Measurements from ENCODE around the gene GPAT3.

The GPAT3 gene

DNA sequence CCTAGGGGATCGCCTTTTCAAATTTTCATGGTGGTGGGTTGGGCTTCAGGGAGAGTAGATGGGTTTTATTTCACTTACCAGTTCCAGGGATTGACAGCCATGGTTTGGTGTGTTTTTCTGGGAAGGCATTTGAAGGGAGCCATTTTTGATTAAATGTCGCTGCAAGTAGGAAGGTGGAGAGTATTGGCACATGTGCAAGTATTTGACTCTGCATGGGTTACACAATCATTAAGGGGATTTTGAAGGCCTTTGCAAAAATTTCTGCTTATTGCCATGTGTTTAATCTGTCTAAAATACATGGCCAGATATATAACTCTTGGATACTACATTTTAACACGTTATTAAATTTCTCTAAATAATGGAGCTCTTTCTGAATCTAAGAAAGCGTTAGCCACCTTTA, 55.1 kb downstream of the GPAT3 start:
- Histone ChIP-seq H3K4me1 (ENCODE audit: control insufficient read depth, insufficient read depth, low read length, poor library complexity, severe bottlenecking) (no peaks in the 10 kb centered on the region), H3K4me3 (ENCODE audit: insufficient read depth, low read depth, low read length, poor library complexity, severe bottlenecking) (no peak overlapping the region), H3K27me3 (replicated peaks; ENCODE audit: control insufficient read depth, insufficient read depth, low read length, poor library complexity, severe bottlenecking) (no peaks in the 10 kb centered on the region), H3K36me3 (ENCODE audit: control insufficient read depth, insufficient read depth, low read length) (no peaks in the 10 kb centered on the region), H3K9me3 (ENCODE audit: control insufficient read depth, low read length) (no peaks in the 10 kb centered on the region), H3K27ac (ENCODE audit: insufficient read depth, low read length, poor library complexity, severe bottlenecking) (no peak overlapping the region)
- DNase-seq = no peak

DNA sequence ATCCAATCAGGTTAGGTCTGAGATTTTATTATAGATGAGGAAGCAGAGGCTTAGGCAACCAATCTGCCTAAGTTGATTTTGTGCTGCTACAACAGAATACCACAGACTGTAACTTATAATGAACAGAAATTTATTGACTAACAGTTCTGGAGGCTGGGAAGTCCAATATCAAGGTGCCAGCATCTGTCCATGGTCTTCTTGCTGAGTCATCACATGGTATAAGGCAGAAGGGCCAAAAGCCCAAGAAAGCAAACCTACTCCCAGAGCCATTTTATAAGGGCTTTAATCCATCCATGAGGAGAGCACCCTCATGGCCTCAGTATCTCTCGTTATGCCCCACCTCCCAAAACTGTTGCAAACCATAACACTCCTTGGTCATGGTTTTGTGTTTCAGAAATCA, 55.8 kb downstream of the GPAT3 start:
- Histone ChIP-seq H3K4me1 (ENCODE audit: control insufficient read depth, insufficient read depth, low read length, poor library complexity, severe bottlenecking) (no peaks in the 10 kb centered on the region), H3K4me3 (ENCODE audit: insufficient read depth, low read depth, low read length, poor library complexity, severe bottlenecking) (no peak overlapping the region), H3K27ac (ENCODE audit: insufficient read depth, low read length, poor library complexity, severe bottlenecking) (no peak overlapping the region), H3K27me3 (replicated peaks; ENCODE audit: control insufficient read depth, insufficient read depth, low read length, poor library complexity, severe bottlenecking) (no peaks in the 10 kb centered on the region), H3K9me3 (ENCODE audit: control insufficient read depth, low read length) (no peaks in the 10 kb centered on the region), H3K36me3 (ENCODE audit: control insufficient read depth, insufficient read depth, low read length) (no peaks in the 10 kb centered on the region)
- no peak for DNase-seq

DNA sequence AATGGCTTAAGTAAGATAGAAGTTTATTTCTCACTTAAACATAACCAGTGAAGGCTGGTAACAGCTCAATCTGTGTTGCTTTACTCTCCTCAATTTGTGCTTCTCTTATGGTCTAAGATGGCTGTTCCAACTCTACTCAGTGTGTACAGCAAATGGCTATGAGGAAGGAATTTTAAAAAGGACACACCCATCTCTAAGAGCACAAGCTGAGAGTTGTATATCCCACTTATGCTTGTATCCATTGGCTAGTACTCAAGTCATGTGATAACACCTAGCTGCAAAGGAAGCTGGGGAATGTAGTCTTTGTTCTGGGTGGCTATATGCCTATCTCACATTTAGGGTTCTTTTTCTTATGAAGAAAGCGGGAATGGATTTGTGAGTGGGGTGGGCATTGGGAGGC, 63.3 kb downstream of the GPAT3 start:
- no peak for DNase-seq
- Histone ChIP-seq H3K4me1 (ENCODE audit: control insufficient read depth, insufficient read depth, low read length, poor library complexity, severe bottlenecking) (no peaks in the 10 kb centered on the region), H3K27ac (ENCODE audit: insufficient read depth, low read length, poor library complexity, severe bottlenecking) (no peak overlapping the region), H3K9me3 (ENCODE audit: control insufficient read depth, low read length) (no peaks in the 10 kb centered on the region), H3K27me3 (replicated peaks; ENCODE audit: control insufficient read depth, insufficient read depth, low read length, poor library complexity, severe bottlenecking) (no peaks in the 10 kb centered on the region), H3K36me3 (ENCODE audit: control insufficient read depth, insufficient read depth, low read length) (no peaks in the 10 kb centered on the region), H3K4me3 (ENCODE audit: insufficient read depth, low read depth, low read length, poor library complexity, severe bottlenecking) (no peak overlapping the region)

DNA sequence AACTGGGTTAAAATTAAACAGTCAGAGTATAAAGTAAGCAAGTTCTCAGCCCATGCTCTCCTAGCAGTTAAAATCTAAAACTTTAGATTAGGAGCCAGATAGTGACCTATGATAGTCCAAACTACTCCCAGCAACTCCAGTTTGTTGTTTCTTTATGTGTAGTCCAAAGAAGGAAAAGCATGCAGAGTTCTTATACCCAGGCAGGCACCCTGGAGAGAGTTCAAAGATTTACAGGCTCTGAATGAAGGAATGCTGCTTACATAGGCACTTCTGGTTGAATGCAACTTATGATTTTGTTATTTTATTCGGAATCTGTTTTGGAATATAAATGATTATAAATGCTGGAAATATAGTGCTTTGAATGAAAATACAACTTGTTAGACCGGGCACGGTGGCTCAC, 67.2 kb downstream of the GPAT3 start:
- H3K27ac ChIP-seq (ENCODE audit: insufficient read depth, low read length, poor library complexity, severe bottlenecking) = no peak overlapping the region
- no peaks in the 10 kb centered on the region for H3K9me3 ChIP-seq (ENCODE audit: control insufficient read depth, low read length)
- H3K27me3 ChIP-seq (replicated peaks; ENCODE audit: control insufficient read depth, insufficient read depth, low read length, poor library complexity, severe bottlenecking) = no peaks in the 10 kb centered on the region
- H3K4me3 ChIP-seq (ENCODE audit: insufficient read depth, low read depth, low read length, poor library complexity, severe bottlenecking) = no peak overlapping the region
- no peaks in the 10 kb centered on the region for H3K4me1 ChIP-seq (ENCODE audit: control insufficient read depth, insufficient read depth, low read length, poor library complexity, severe bottlenecking)
- no peak for DNase-seq
- H3K36me3 ChIP-seq (ENCODE audit: control insufficient read depth, insufficient read depth, low read length) = no peaks in the 10 kb centered on the region

DNA sequence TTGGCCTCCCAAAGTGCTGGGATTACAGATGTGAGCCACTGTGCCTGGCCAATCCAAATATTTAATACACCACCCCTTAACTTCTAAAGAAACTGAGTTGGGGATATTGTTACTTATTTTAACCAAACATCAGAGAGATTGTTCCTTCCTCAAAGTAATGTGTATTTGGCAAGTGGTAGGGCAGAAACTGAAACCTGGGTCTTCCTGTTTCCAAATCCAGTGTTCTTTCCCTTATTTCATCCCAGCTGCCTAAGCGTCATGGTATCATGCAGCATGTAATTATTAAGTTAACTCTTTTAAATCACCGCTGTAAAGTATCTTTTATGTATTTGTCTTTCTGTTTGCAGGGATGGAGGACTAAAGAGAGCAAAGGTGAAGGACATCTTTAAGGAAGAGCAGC, 68.4 kb downstream of the GPAT3 start:
- no peak overlapping the region for H3K4me3 ChIP-seq (ENCODE audit: insufficient read depth, low read depth, low read length, poor library complexity, severe bottlenecking)
- no peak for DNase-seq
- no peak overlapping the region for H3K27ac ChIP-seq (ENCODE audit: insufficient read depth, low read length, poor library complexity, severe bottlenecking)
- no peaks in the 10 kb centered on the region for H3K27me3 ChIP-seq (replicated peaks; ENCODE audit: control insufficient read depth, insufficient read depth, low read length, poor library complexity, severe bottlenecking)
- no peaks in the 10 kb centered on the region for H3K9me3 ChIP-seq (ENCODE audit: control insufficient read depth, low read length)
- H3K36me3 ChIP-seq (ENCODE audit: control insufficient read depth, insufficient read depth, low read length) = no peaks in the 10 kb centered on the region
- no peaks in the 10 kb centered on the region for H3K4me1 ChIP-seq (ENCODE audit: control insufficient read depth, insufficient read depth, low read length, poor library complexity, severe bottlenecking)

DNA sequence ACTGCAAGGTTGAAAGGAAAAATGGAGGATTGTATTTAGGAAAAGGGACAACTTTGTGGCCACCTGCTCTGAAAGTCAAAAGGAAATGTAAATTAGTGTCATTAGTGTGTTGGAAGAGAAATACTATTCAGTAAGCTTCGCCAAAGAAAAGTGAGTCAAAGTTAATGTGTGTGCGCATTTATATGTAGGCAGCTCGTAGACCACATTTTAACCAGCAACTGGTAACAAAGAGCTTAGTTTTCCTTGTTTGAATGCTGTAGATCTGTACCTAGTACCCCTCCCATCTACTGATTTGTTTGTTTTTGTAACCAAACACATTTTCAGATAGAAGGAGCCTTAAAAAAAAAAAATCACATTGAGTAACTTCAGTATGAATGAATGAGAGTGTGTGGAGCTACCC, 69.3 kb downstream of the GPAT3 start:
- H3K27me3 ChIP-seq (replicated peaks; ENCODE audit: control insufficient read depth, insufficient read depth, low read length, poor library complexity, severe bottlenecking) = no peaks in the 10 kb centered on the region
- no peak for DNase-seq
- no peaks in the 10 kb centered on the region for H3K9me3 ChIP-seq (ENCODE audit: control insufficient read depth, low read length)
- H3K27ac ChIP-seq (ENCODE audit: insufficient read depth, low read length, poor library complexity, severe bottlenecking) = no peak overlapping the region
- no peaks in the 10 kb centered on the region for H3K4me1 ChIP-seq (ENCODE audit: control insufficient read depth, insufficient read depth, low read length, poor library complexity, severe bottlenecking)
- no peaks in the 10 kb centered on the region for H3K36me3 ChIP-seq (ENCODE audit: control insufficient read depth, insufficient read depth, low read length)
- H3K4me3 ChIP-seq (ENCODE audit: insufficient read depth, low read depth, low read length, poor library complexity, severe bottlenecking) = no peak overlapping the region

DNA sequence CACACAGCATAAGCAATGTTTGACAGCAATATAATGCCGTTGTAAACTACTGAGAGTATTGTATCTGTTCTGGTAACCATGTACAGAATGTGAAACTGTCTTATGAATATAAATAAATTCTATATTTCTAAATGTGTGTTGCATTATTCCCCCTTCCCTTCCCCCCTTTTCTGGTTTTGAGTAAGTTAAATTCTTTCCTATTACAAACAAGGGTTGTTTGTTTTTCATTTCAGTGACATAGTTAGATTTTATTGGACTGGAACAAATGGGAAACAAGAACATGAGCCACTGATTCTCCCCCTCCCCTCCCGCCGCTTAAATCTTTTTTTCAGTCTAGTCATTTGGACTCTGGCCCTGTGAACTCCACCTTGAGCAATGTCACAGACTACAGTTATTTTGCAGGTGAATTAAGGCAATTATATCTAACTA, 69.8 kb downstream of the GPAT3 start:
- Histone ChIP-seq H3K27ac (ENCODE audit: insufficient read depth, low read length, poor library complexity, severe bottlenecking) (no peak overlapping the region), H3K4me3 (ENCODE audit: insufficient read depth, low read depth, low read length, poor library complexity, severe bottlenecking) (no peak overlapping the region), H3K4me1 (ENCODE audit: control insufficient read depth, insufficient read depth, low read length, poor library complexity, severe bottlenecking) (no peaks in the 10 kb centered on the region), H3K9me3 (ENCODE audit: control insufficient read depth, low read length) (no peaks in the 10 kb centered on the region), H3K36me3 (ENCODE audit: control insufficient read depth, insufficient read depth, low read length) (no peaks in the 10 kb centered on the region), H3K27me3 (replicated peaks; ENCODE audit: control insufficient read depth, insufficient read depth, low read length, poor library complexity, severe bottlenecking) (no peaks in the 10 kb centered on the region)
- no peak for DNase-seq

DNA sequence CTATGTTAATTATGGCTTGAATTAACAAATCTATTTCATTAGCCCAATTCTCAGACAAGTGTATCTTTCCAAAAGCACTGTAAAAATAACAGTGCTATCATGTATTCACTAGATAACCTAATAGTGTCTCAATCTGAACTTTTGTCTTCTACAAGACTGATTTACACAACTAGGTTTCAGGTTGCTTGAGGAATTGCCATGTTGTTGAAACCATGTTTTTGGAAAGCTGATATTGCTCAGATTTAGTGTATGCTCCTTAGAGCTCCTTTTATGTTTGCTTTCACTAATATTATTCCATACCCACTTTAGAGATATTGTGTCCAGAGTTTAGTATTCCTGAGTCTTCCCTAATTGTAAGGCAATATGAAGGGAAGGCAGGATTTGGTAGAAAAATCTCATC, 70.6 kb downstream of the GPAT3 start:
- Histone ChIP-seq H3K27ac (ENCODE audit: insufficient read depth, low read length, poor library complexity, severe bottlenecking) (no peak overlapping the region), H3K4me3 (ENCODE audit: insufficient read depth, low read depth, low read length, poor library complexity, severe bottlenecking) (no peak overlapping the region), H3K9me3 (ENCODE audit: control insufficient read depth, low read length) (no peaks in the 10 kb centered on the region)

DNA sequence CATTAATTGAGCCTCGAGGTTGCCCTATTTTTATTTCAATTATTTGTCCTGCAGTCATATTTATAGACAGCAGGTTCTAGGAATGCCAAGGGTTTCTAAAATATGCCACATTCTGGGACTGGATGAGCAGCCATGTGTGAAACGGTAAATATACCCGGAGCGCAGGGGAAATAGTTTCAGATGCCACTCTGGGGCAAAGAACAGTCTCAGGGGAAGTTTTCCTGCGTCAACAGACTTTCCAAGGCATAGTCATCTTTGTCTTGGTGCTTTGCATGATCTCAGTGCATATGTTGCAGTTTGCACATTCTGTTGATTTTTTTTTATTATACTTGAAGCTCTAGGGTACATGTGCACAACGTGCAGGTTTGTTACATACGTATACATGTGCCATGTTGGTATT, 71.0 kb downstream of the GPAT3 start:
- H3K4me3 ChIP-seq (ENCODE audit: insufficient read depth, low read depth, low read length, poor library complexity, severe bottlenecking) = no peak overlapping the region
- no peak for DNase-seq
- H3K4me1 ChIP-seq (ENCODE audit: control insufficient read depth, insufficient read depth, low read length, poor library complexity, severe bottlenecking) = no peaks in the 10 kb centered on the region
- H3K9me3 ChIP-seq (ENCODE audit: control insufficient read depth, low read length) = no peaks in the 10 kb centered on the region
- H3K27me3 ChIP-seq (replicated peaks; ENCODE audit: control insufficient read depth, insufficient read depth, low read length, poor library complexity, severe bottlenecking) = no peaks in the 10 kb centered on the region
- H3K27ac ChIP-seq (ENCODE audit: insufficient read depth, low read length, poor library complexity, severe bottlenecking) = no peak overlapping the region
- H3K36me3 ChIP-seq (ENCODE audit: control insufficient read depth, insufficient read depth, low read length) = no peaks in the 10 kb centered on the region

More for the DNA sequence above, 70.6 kb downstream of the GPAT3 start:
- no peaks in the 10 kb centered on the region for H3K27me3 ChIP-seq (replicated peaks; ENCODE audit: control insufficient read depth, insufficient read depth, low read length, poor library complexity, severe bottlenecking)
- no peak for DNase-seq
- no peaks in the 10 kb centered on the region for H3K4me1 ChIP-seq (ENCODE audit: control insufficient read depth, insufficient read depth, low read length, poor library complexity, severe bottlenecking)
- no peaks in the 10 kb centered on the region for H3K36me3 ChIP-seq (ENCODE audit: control insufficient read depth, insufficient read depth, low read length)

DNA sequence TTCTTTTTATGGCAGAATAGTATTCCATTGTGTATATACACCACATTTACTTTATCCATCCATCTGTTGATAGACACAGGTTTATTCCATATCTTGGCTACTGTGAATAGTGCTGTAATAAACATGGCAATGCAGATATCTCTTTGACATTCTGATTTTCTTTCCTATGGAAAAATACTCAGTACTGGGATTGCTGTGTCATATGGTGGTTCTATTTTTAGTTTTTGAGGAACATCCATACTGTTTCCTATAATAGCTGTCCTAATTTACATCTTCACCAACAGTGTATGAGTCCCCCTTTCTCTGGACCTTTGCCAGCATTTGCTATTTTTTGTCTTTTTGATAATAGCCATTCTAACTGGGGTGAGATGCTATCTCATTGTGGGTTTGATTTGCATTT, 73.5 kb downstream of the GPAT3 start:
- Histone ChIP-seq H3K27ac (ENCODE audit: insufficient read depth, low read length, poor library complexity, severe bottlenecking) (no peak overlapping the region), H3K9me3 (ENCODE audit: control insufficient read depth, low read length) (peaks cover under 1% of the 10 kb centered on the region), H3K36me3 (ENCODE audit: control insufficient read depth, insufficient read depth, low read length) (no peaks in the 10 kb centered on the region), H3K27me3 (replicated peaks; ENCODE audit: control insufficient read depth, insufficient read depth, low read length, poor library complexity, severe bottlenecking) (no peaks in the 10 kb centered on the region), H3K4me1 (ENCODE audit: control insufficient read depth, insufficient read depth, low read length, poor library complexity, severe bottlenecking) (no peaks in the 10 kb centered on the region), H3K4me3 (ENCODE audit: insufficient read depth, low read depth, low read length, poor library complexity, severe bottlenecking) (no peak overlapping the region)
- DNase-seq = no peak

DNA sequence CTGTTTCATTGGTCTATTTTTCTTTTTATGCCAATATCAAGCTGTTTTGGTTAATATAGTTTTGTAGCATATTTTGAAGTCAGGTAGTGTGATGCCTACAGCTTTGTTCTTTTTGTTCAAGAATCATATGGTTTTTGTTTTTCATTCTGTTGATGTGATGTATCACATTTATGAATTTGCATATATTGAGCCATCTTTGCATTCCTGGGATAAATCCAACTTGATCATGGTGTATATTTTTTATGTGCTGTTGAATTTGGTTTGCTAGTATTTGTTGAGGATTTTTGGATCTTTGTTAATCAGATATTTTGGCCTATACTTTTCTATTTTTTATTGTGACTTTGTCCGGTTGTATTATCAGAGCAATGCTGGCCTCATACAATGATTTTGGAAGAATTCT, 74.8 kb downstream of the GPAT3 start:
- Histone ChIP-seq H3K36me3 (ENCODE audit: control insufficient read depth, insufficient read depth, low read length) (no peaks in the 10 kb centered on the region), H3K4me3 (ENCODE audit: insufficient read depth, low read depth, low read length, poor library complexity, severe bottlenecking) (no peak overlapping the region), H3K27me3 (replicated peaks; ENCODE audit: control insufficient read depth, insufficient read depth, low read length, poor library complexity, severe bottlenecking) (no peaks in the 10 kb centered on the region), H3K4me1 (ENCODE audit: control insufficient read depth, insufficient read depth, low read length, poor library complexity, severe bottlenecking) (no peaks in the 10 kb centered on the region), H3K9me3 (ENCODE audit: control insufficient read depth, low read length) (peaks cover 4% of the 10 kb centered on the region), H3K27ac (ENCODE audit: insufficient read depth, low read length, poor library complexity, severe bottlenecking) (no peak overlapping the region)
- DNase-seq = no peak

Data from effector memory CD4-positive, alpha-beta T cell (primary cell).